HG03159 (cell line): ENCODE data around the gene KLHL22.
"Not testable (repeated sequence)": the region's sequence is repeated elsewhere in the genome, so short reads cannot be mapped to it uniquely, and the experiment has no call there.

Experiments
- ATAC-seq: cut with Tn5 transposase; IDR thresholded peaks from one replicate; pipeline ENCODE4 v1.9.1; 2021; ENCODE audit warnings: mild to moderate bottlenecking, moderate library complexity; ENCODE audit not compliant: unreplicated experiment

Gene KLHL22

GRCh38 chr22:20494978-20495860, at the start of gene KLHL22:
TSS of gene KLHL22 (minus strand) at chr22:20495795. CDS start at chr22:20489211, 6,584 bp downstream.
- ATAC-seq, result peak; percentile 30

GRCh38 chr22:20545318-20545634, 49.7 kb upstream of the KLHL22 start:
- not testable (repeated sequence) for ATAC-seq

- ATAC-seq, result no peak
Observed at GRCh38 chr22:20542736-20543135, 47.1 kb upstream of the KLHL22 start.

GRCh38 chr22:20542055-20542454, 46.5 kb upstream of the KLHL22 start:
- no peak for ATAC-seq

GRCh38 chr22:20538875-20539274, 43.3 kb upstream of the KLHL22 start:
- not testable (repeated sequence) for ATAC-seq

GRCh38 chr22:20537983-20538382, 42.4 kb upstream of the KLHL22 start:
- ATAC-seq, result no peak

GRCh38 chr22:20537325-20537756, 41.7 kb upstream of the KLHL22 start:
- no peak for ATAC-seq

GRCh38 chr22:20536590-20537324, 41.2 kb upstream of the KLHL22 start:
- no peak for ATAC-seq

GRCh38 chr22:20533879-20534265, 38.3 kb upstream of the KLHL22 start:
- no peak for ATAC-seq

- no peak for ATAC-seq
Observed at GRCh38 chr22:20533095-20533878, 37.7 kb upstream of the KLHL22 start.

GRCh38 chr22:20532256-20532993, 36.8 kb upstream of the KLHL22 start:
- ATAC-seq, result no peak

GRCh38 chr22:20531404-20532201, 36.0 kb upstream of the KLHL22 start:
- ATAC-seq, result no peak

- no peak for ATAC-seq
Observed at GRCh38 chr22:20531154-20531403, 35.5 kb upstream of the KLHL22 start.

- no peak for ATAC-seq
Observed at GRCh38 chr22:20530368-20531153, 35.0 kb upstream of the KLHL22 start.

GRCh38 chr22:20528405-20528978, 32.9 kb upstream of the KLHL22 start:
- no peak for ATAC-seq

GRCh38 chr22:20526628-20527355, 31.2 kb upstream of the KLHL22 start:
- no peak for ATAC-seq

GRCh38 chr22:20526305-20526627, 30.7 kb upstream of the KLHL22 start:
- ATAC-seq, result no peak

- no peak for ATAC-seq
Observed at GRCh38 chr22:20525048-20525447, 29.5 kb upstream of the KLHL22 start.
